HepG2 (cell line): ENCODE measurements around the gene RPS28. TPM values are rescaled to one million over a fixed set of nuclear protein-coding genes. Genes with fewer than 3 reads are reported as not detected.
A peak's percentile ranks its signal among the peaks of the same experiment; 100 is the strongest.

Experiments used
- ADNP ChIP-seq: sonication (generic); formaldehyde crosslinking; IDR thresholded peaks from 2 replicates; pipeline ENCODE4 v1.4.0; 2020; ENCODE audit warnings: missing genetic modification reagents
- ATRX ChIP-seq: sonication (generic); formaldehyde crosslinking; IDR thresholded peaks from 2 replicates; pipeline ENCODE4 v1.4.0; 2020; ENCODE audit warnings: missing genetic modification reagents, borderline replicate concordance
- FOXA1 ChIP-seq, 2 experiments: fragments of 450-650 bp in 1 of 2; sonication (generic) in 1 of 2; formaldehyde crosslinking in 1 of 2; IDR thresholded peaks; 2 replicates each; pipeline versions ENCODE4 v1.4.0 to v1.6.1; 2016 to 2020; ENCODE audit warnings: missing genetic modification reagents in 1 of 2
- HNF1A ChIP-seq, 2 experiments: sonication (generic) in 1 of 2; formaldehyde crosslinking in 1 of 2; IDR thresholded peaks; 2 replicates each; pipeline versions ENCODE4 v1.4.0 to v1.6.1; 2016 to 2020; ENCODE audit warnings: borderline replicate concordance in 1 of 2, low read depth in 1 of 2, mild to moderate bottlenecking in 1 of 2, missing genetic modification reagents in 1 of 2
- HNF4G ChIP-seq, 2 experiments: sonication (generic) in 1 of 2; formaldehyde crosslinking in 1 of 2; IDR thresholded peaks; 2 replicates each; pipeline versions ENCODE4 v1.4.0 to v1.6.1; 2011 to 2020; ENCODE audit warnings: borderline replicate concordance in 2 of 2, low read depth in 2 of 2, mild to moderate bottlenecking in 2 of 2, low read length in 1 of 2, missing genetic modification reagents in 1 of 2, moderate library complexity in 1 of 2
- HOXA9 ChIP-seq: sonication (generic); formaldehyde crosslinking; IDR thresholded peaks from 2 replicates; pipeline ENCODE4 v1.8.1; 2022; ENCODE audit warnings: missing genetic modification reagents, mild to moderate bottlenecking, moderate library complexity, borderline replicate concordance
- NCOA1 ChIP-seq: sonication (generic); formaldehyde crosslinking; IDR thresholded peaks from 2 replicates; pipeline ENCODE4 v1.9.0; 2021; ENCODE audit warnings: missing genetic modification reagents
- RAD21 ChIP-seq: fragments of 450-650 bp; formaldehyde crosslinking; IDR thresholded peaks from 2 replicates; pipeline ENCODE4 v1.5.0; 2020; ENCODE audit warnings: mild to moderate bottlenecking
- SNAI1 ChIP-seq: sonication (generic); formaldehyde crosslinking; IDR thresholded peaks from 2 replicates; pipeline ENCODE4 v1.5.0; 2020; ENCODE audit warnings: mild to moderate bottlenecking, missing genetic modification reagents, borderline replicate concordance
- SRSF9 ChIP-seq: fragments of 200-400 bp; formaldehyde crosslinking; IDR thresholded peaks from 2 replicates; pipeline ENCODE4 v1.6.1; 2018; ENCODE audit warnings: borderline replicate concordance, mild to moderate bottlenecking, low read depth, low read length; ENCODE audit not compliant: insufficient read depth, poor library complexity, severe bottlenecking
- THRA ChIP-seq: sonication (generic); formaldehyde crosslinking; IDR thresholded peaks from 2 replicates; pipeline ENCODE4 v1.4.0; 2020; ENCODE audit warnings: missing genetic modification reagents, borderline replicate concordance
- UBTF ChIP-seq: sonication (generic); formaldehyde crosslinking; IDR thresholded peaks from 2 replicates; pipeline ENCODE4 v1.4.0; 2020; ENCODE audit warnings: mild to moderate bottlenecking, missing genetic modification reagents
- ZFP82 ChIP-seq: sonication (generic); formaldehyde crosslinking; IDR thresholded peaks from 2 replicates; pipeline ENCODE4 v1.5.1; 2020; ENCODE audit warnings: mild to moderate bottlenecking, missing genetic modification reagents, borderline replicate concordance
- ZMAT5 ChIP-seq: sonication (generic); formaldehyde crosslinking; IDR thresholded peaks from 2 replicates; pipeline ENCODE4 v1.5.0; 2020; ENCODE audit warnings: mild to moderate bottlenecking, low read depth, missing genetic modification reagents, borderline replicate concordance
- ZNF17 ChIP-seq: sonication (generic); formaldehyde crosslinking; IDR thresholded peaks from 2 replicates; pipeline ENCODE4 v1.5.0; 2020; ENCODE audit warnings: mild to moderate bottlenecking, missing genetic modification reagents
- ZNF263 ChIP-seq: sonication (generic); formaldehyde crosslinking; IDR thresholded peaks from 2 replicates; pipeline ENCODE4 v1.4.0; 2020; ENCODE audit warnings: missing genetic modification reagents
- ZNF33B ChIP-seq: sonication (generic); formaldehyde crosslinking; IDR thresholded peaks from 2 replicates; pipeline ENCODE4 v1.5.1; 2020; ENCODE audit warnings: mild to moderate bottlenecking, missing genetic modification reagents
- ZNF446 ChIP-seq: sonication (generic); formaldehyde crosslinking; IDR thresholded peaks from 2 replicates; pipeline ENCODE4 v1.5.0; 2020; ENCODE audit warnings: mild to moderate bottlenecking, missing genetic modification reagents
- ZNF530 ChIP-seq: sonication (generic); formaldehyde crosslinking; IDR thresholded peaks from 2 replicates; pipeline ENCODE4 v1.5.0; 2020; ENCODE audit warnings: low read depth, mild to moderate bottlenecking, missing genetic modification reagents
- ZNF773 ChIP-seq: sonication (generic); formaldehyde crosslinking; IDR thresholded peaks from 2 replicates; pipeline ENCODE4 v1.4.0; 2020; ENCODE audit warnings: missing genetic modification reagents, borderline replicate concordance
- polyA plus RNA-seq, 8 experiments: library from polyadenylated mRNA; depleted of rRNA in 3 of 8; stranded (reverse) in 7 of 8; unstranded in 1 of 8; fragments of >200 nt; fragmentation: Illumina TruSeq in 4 of 8; extraction: Trizol in 4 of 8; gene quantifications; 2 replicates each; pipeline versions ENCODE4 v1.2.1 to v1.2.3, GENCODE V29; 2011 to 2016; ENCODE audit warnings: low read depth in 4 of 8, missing spikeins in 1 of 8, mixed read lengths in 1 of 8; ENCODE audit not compliant: insufficient read depth in 1 of 8
- total RNA-seq, 5 experiments: library from RNA; depleted of rRNA; stranded (reverse); fragments of >200 nt; fragmentation: Illumina TruSeq; extraction: Trizol; gene quantifications; 2 replicates each; pipeline ENCODE4 v1.2.3, GENCODE V29; 2016; ENCODE audit warnings: low read depth in 1 of 5

RPS28 gene
- total and polyA plus RNA-seq, 2 of the 13 experiments (the other 11 are each of a cell fraction or from before 2014, with no cell fraction given): 281 to 545 TPM

GRCh38 chr19:8355631-8356402, 34.5 kb downstream of the RPS28 start (continued):
- TF ChIP-seq ATRX (CRISPR knock-in tag): no peak
- no peak for TF ChIP-seq NCOA1 (CRISPR knock-in tag)
- no peak for TF ChIP-seq UBTF (CRISPR knock-in tag)
- no peak for TF ChIP-seq ZNF530
- no peak for TF ChIP-seq SNAI1 (CRISPR knock-in tag)
- TF ChIP-seq ZFP82: no peak
- no peak for TF ChIP-seq ZMAT5
- no peak for TF ChIP-seq SRSF9
- no peak for TF ChIP-seq ZNF33B
- TF ChIP-seq FOXA1 (IDR thresholded peaks at IDR 0.05): no peak
- no peak for TF ChIP-seq FOXA1 (CRISPR knock-in tag; IDR thresholded peaks at IDR 0.05)
- TF ChIP-seq ZNF17 (CRISPR knock-in tag): no peak
- TF ChIP-seq HOXA9 (CRISPR knock-in tag): no peak
- no peak for TF ChIP-seq RAD21
- no peak; the same call in 1 of the 2 replicates for TF ChIP-seq ZNF263
- TF ChIP-seq ZNF446: no peak
- no peak for TF ChIP-seq HNF1A (IDR thresholded peaks at IDR 0.05; ENCODE audit: low read depth)
- no peak for TF ChIP-seq HNF1A (CRISPR knock-in tag; IDR thresholded peaks at IDR 0.05; ENCODE audit: borderline replicate concordance)
- TF ChIP-seq THRA: peak; percentile 90; the same call in 1 of the 2 replicates
- TF ChIP-seq HNF4G (IDR thresholded peaks at IDR 0.05; ENCODE audit: borderline replicate concordance, low read depth, low read length): no peak
- no peak for TF ChIP-seq HNF4G (CRISPR knock-in tag; IDR thresholded peaks at IDR 0.05; ENCODE audit: borderline replicate concordance, low read depth)
- no peak for TF ChIP-seq ADNP
- TF ChIP-seq ZNF773: no peak
